Neural progenitor cell (in vitro differentiated cells): Measurements from ENCODE around the gene ADAP2. TPM values are rescaled to one million over a fixed set of nuclear protein-coding genes. Genes with fewer than 3 reads are reported as not detected.
"Not testable (repeated sequence)": the region's sequence is repeated elsewhere in the genome, so short reads cannot be mapped to it uniquely, and the experiment has no call there.

Experiments used
- DNase-seq: peaks from one replicate; pipeline ENCODE4 v3.0.0-alpha.2; 2016; ENCODE audit warnings: low spot score
- H2AFZ ChIP-seq: fragments of 200-600 bp; sonication (generic); replicated peaks from 2 replicates; pipeline ENCODE4 v1.6.1; 2016; ENCODE audit warnings: antibody characterized with exemption
- H3F3A ChIP-seq: fragments of 200-600 bp; sonication (generic); 2 replicates; pipeline ENCODE4 v1.6.1; 2016; ENCODE audit warnings: antibody characterized with exemption, low read depth
- H3K27ac ChIP-seq: fragments of 200-600 bp; sonication (generic); 2 replicates; pipeline ENCODE4 v1.5.1; 2016; ENCODE audit warnings: mild to moderate bottlenecking
- H3K27me3 ChIP-seq: fragments of 200-600 bp; sonication (generic); 2 replicates; pipeline ENCODE4 v1.6.1; 2016; ENCODE audit warnings: mild to moderate bottlenecking, moderate library complexity
- H3K36me3 ChIP-seq: fragments of 200-600 bp; sonication (generic); 2 replicates; pipeline ENCODE4 v1.5.1; 2016
- H3K4me1 ChIP-seq: fragments of 200-600 bp; sonication (generic); 2 replicates; pipeline ENCODE4 v1.6.1; 2016; ENCODE audit warnings: mixed run types
- H3K4me2 ChIP-seq: fragments of 200-600 bp; sonication (generic); 2 replicates; pipeline ENCODE4 v1.6.1; 2016
- H3K4me3 ChIP-seq: fragments of 200-600 bp; sonication (generic); 2 replicates; pipeline ENCODE4 v1.5.1; 2016
- H3K79me2 ChIP-seq: fragments of 200-600 bp; sonication (generic); 2 replicates; pipeline ENCODE4 v1.6.1; 2016; ENCODE audit warnings: low read depth
- H3K9ac ChIP-seq: fragments of 200-600 bp; sonication (generic); 2 replicates; pipeline ENCODE4 v1.6.1; 2016
- H3K9me3 ChIP-seq: fragments of 200-600 bp; sonication (generic); 2 replicates; pipeline ENCODE4 v1.5.1; 2016; ENCODE audit warnings: low read depth
- H4K20me1 ChIP-seq: fragments of 200-600 bp; sonication (generic); 2 replicates; pipeline ENCODE4 v1.6.1; 2016; ENCODE audit warnings: low read depth
- H3K27ac Mint-ChIP-seq: 3 replicates; pipeline ENCODE4 v1.8.0; 2021; ENCODE audit warnings: mixed read lengths
- H3K27me3 Mint-ChIP-seq: 2 replicates; pipeline ENCODE4 v1.8.0; 2022; ENCODE audit warnings: low read depth, mild to moderate bottlenecking, inconsistent platforms, moderate library complexity, mixed read lengths; ENCODE audit not compliant: insufficient read depth
- H3K36me3 Mint-ChIP-seq: 3 replicates; pipeline ENCODE4 v1.8.0; 2021; ENCODE audit warnings: mixed read lengths
- H3K4me1 Mint-ChIP-seq: 3 replicates; pipeline ENCODE4 v1.8.0; 2021; ENCODE audit warnings: mixed read lengths
- H3K4me3 Mint-ChIP-seq: 3 replicates; pipeline ENCODE4 v1.8.0; 2021; ENCODE audit warnings: mild to moderate bottlenecking, moderate library complexity, mixed read lengths
- H3K9me3 Mint-ChIP-seq: 3 replicates; pipeline ENCODE4 v1.8.0; 2020; ENCODE audit warnings: mixed read lengths
- EZH2 ChIP-seq: fragments of 200-600 bp; sonication (generic); IDR thresholded peaks from 2 replicates; pipeline ENCODE4 v1.6.1; 2017; ENCODE audit warnings: antibody characterized with exemption, mild to moderate bottlenecking, moderate library complexity
- EZH2phosphoT487 ChIP-seq: fragments of 200-600 bp; sonication (generic); IDR thresholded peaks from 2 replicates; pipeline ENCODE4 v1.6.1; 2017; ENCODE audit warnings: antibody characterized with exemption
- total RNA-seq: library from RNA; depleted of rRNA; stranded (reverse); fragments of >200 nt; gene quantifications from 2 replicates; pipeline ENCODE4 v1.2.3, GENCODE V29; 2015; ENCODE audit warnings: low replicate concordance
- TF ChIP-seq, protein P1 (sequence below): fragments of 200-600 bp; sonication (generic); IDR thresholded peaks from 2 replicates; pipeline ENCODE4 v1.5.1; 2017; ENCODE audit warnings: antibody characterized with exemption, mild to moderate bottlenecking

ADAP2 gene
- total RNA-seq, 1 donor from 2014 or later, result 0.99 TPM

DNA sequence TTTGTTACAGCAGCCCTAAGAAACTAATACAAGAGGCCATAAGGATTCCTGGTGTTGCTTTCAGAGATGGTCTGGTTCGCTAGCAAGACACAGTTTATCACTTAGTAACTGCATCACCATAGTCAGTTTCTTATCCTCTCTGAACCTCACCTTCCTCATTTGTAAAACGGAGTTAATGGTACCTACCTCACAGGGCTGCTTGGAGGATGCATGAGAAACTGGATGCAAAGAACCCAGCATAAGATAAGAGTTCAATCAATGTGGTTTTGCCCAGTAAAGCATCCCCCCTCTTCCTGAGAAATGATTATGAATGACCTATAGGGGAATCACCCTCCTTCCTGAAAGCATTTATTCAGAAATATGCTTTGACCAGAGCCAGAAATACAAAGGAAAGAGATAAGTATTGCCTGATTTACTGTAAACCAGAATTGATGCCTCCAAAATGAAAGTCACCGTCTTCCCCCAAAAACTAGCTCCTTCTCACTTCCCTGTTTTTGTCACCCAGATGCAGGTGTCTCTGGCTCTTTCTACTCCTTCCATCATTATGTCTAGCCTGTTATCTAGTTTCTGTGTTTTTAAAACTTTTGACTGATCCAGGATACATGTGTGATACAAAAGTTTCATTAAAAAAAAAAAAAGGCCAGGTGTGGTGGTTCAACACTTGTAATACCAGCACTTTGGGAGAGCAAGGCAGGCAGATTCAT is 12.9 kb upstream of the ADAP2 start:
- Histone ChIP-seq H3K9ac (no peak overlapping the region), H3K4me3 (no peak overlapping the region), H3K4me1 (peaks cover 8% of the 10 kb centered on the region), H3F3A (peaks cover 10% of the 10 kb centered on the region), H3K4me2 (no peak overlapping the region), H3K27me3 (no peaks in the 10 kb centered on the region), H3K36me3 (no peaks in the 10 kb centered on the region), H3K27ac (no peak overlapping the region), H3K79me2 (peaks cover 27% of the 10 kb centered on the region), H3K9me3 (no peaks in the 10 kb centered on the region), H2AFZ (no peak overlapping the region), H4K20me1 (no peaks in the 10 kb centered on the region)
- Mint-ChIP-seq H3K4me1 (peaks cover 13% of the 10 kb centered on the region), H3K36me3 (peaks cover 2% of the 10 kb centered on the region), H3K27me3 (peaks cover 3% of the 10 kb centered on the region), H3K27ac (no peak overlapping the region), H3K4me3 (peak overlapping the region; percentile 7), H3K9me3 (no peaks in the 10 kb centered on the region)
- DNase-seq, result no peak
- no peak for TF ChIP-seq EZH2phosphoT487
- TF ChIP-seq, protein P1, sequence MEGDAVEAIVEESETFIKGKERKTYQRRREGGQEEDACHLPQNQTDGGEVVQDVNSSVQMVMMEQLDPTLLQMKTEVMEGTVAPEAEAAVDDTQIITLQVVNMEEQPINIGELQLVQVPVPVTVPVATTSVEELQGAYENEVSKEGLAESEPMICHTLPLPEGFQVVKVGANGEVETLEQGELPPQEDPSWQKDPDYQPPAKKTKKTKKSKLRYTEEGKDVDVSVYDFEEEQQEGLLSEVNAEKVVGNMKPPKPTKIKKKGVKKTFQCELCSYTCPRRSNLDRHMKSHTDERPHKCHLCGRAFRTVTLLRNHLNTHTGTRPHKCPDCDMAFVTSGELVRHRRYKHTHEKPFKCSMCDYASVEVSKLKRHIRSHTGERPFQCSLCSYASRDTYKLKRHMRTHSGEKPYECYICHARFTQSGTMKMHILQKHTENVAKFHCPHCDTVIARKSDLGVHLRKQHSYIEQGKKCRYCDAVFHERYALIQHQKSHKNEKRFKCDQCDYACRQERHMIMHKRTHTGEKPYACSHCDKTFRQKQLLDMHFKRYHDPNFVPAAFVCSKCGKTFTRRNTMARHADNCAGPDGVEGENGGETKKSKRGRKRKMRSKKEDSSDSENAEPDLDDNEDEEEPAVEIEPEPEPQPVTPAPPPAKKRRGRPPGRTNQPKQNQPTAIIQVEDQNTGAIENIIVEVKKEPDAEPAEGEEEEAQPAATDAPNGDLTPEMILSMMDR, result no peak
- no peak for TF ChIP-seq EZH2

DNA sequence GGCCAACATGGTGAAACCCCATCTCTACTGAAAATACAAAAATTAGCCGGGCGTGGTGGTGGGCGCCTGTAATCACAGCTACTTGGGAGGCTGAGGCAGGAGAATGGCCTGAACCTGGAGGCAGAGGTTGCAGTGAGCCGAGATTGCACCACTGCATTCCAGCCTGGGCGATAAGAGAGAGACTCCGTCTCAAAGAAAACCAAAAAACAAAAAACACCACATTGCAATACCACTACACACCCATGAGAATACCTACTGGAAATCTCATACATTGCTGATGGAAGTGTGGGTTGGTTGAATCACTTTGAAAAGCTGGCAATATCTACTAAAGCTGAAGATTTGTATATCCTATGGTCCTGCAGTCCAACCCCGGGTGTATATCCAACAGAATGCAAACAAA is 11.6 kb upstream of the ADAP2 start:
- not testable (repeated sequence) for H2AFZ ChIP-seq, H3K9me3 Mint-ChIP-seq, H3K27me3 ChIP-seq, H3K9ac ChIP-seq, H3K36me3 ChIP-seq, H3K4me1 ChIP-seq, H3K27me3 Mint-ChIP-seq, H3K4me3 Mint-ChIP-seq, H3K36me3 Mint-ChIP-seq, DNase-seq, H4K20me1 ChIP-seq, H3K27ac ChIP-seq, H3K4me2 ChIP-seq, H3K4me3 ChIP-seq, H3K9me3 ChIP-seq, H3K27ac Mint-ChIP-seq
- peaks cover 10% of the 10 kb centered on the region for H3F3A ChIP-seq
- peaks cover 13% of the 10 kb centered on the region for H3K4me1 Mint-ChIP-seq
- peaks cover 20% of the 10 kb centered on the region for H3K79me2 ChIP-seq

DNA sequence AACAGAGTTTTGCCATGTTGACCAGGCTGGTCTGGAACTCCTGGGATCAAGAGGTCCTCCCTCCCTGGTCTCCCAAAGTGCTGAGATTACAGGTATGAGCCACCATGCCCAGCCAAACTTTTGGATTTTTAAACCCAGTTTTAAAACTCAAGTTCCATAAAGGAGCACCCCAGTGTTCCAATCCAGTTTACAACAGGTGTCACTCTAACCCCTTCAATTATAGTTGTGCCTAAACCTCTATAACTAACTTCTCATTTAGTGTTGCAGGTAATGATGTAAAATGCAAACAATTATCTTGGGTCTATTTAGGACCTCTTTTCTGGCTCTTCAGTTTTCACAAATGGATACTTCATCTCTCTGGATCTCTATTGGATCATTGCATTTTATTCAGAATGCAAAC is 7.8 kb upstream of the ADAP2 start:
- H2AFZ ChIP-seq, result no peak overlapping the region
- H3K36me3 Mint-ChIP-seq, result no peaks in the 10 kb centered on the region
- H3K4me3 ChIP-seq, result no peak overlapping the region
- H3K9ac ChIP-seq, result no peak overlapping the region
- no peaks in the 10 kb centered on the region for H3K9me3 ChIP-seq
- peaks cover 2% of the 10 kb centered on the region for H3K27me3 Mint-ChIP-seq
- H3K4me1 Mint-ChIP-seq, result no peaks in the 10 kb centered on the region
- H3K27ac Mint-ChIP-seq, result no peak overlapping the region
- no peaks in the 10 kb centered on the region for H3K36me3 ChIP-seq
- H3K4me2 ChIP-seq, result no peak overlapping the region
- H3K27ac ChIP-seq, result no peak overlapping the region
- H3K4me3 Mint-ChIP-seq, result no peak overlapping the region
- TF ChIP-seq EZH2 (no peak), EZH2phosphoT487 (no peak)
- TF ChIP-seq, protein P1, result no peak
- no peaks in the 10 kb centered on the region for H3K9me3 Mint-ChIP-seq
- H3K79me2 ChIP-seq, result no peaks in the 10 kb centered on the region
- no peak for DNase-seq
- H3F3A ChIP-seq, result no peaks in the 10 kb centered on the region
- H4K20me1 ChIP-seq, result no peaks in the 10 kb centered on the region
- H3K27me3 ChIP-seq, result peaks cover 9% of the 10 kb centered on the region
- no peaks in the 10 kb centered on the region for H3K4me1 ChIP-seq

DNA sequence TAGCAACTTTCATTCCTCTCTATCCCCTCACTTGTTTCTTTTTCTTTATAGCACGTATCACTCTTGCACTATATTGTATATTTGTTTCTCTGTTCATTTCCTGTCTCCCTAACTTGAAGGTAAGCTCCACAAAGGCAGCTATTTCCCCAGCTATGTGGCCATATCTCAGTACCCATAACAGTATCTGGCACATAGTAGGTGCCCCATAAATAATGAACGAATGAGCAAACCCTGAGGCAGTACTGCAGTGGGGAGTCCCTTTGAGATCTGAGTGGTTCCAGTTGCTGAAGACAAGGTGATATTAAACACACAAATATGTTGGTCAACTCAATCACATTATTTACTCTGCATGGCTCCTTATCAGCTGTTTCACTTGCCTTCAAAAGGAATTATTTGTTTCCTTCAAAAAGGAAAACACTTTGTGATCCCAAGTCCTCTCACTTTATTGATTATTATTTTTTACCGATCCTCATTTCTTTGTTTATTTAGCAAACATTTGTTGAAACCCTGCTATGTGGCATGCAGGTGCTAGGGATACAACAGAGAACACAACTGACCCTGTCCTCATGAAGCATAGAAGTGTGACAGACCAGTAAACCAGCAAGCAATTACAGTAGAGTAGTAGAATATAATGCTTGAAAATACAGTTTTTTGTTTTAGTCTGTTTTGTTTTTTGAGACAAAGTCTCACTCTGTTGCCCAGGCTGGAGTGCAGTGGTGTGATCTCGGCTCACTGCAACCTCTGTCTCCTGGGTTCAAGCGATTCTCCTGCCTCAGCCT is 5.7 kb upstream of the ADAP2 start:
- Histone ChIP-seq H3K4me1 (no peaks in the 10 kb centered on the region), H3F3A (peaks cover 3% of the 10 kb centered on the region), H3K36me3 (no peaks in the 10 kb centered on the region), H2AFZ (no peak overlapping the region), H3K27me3 (peaks cover 19% of the 10 kb centered on the region), H3K4me2 (no peak overlapping the region), H3K9me3 (no peaks in the 10 kb centered on the region), H3K79me2 (no peaks in the 10 kb centered on the region), H3K4me3 (no peak overlapping the region), H3K9ac (no peak overlapping the region), H3K27ac (no peak overlapping the region), H4K20me1 (no peaks in the 10 kb centered on the region)
- Mint-ChIP-seq H3K27ac (no peak overlapping the region), H3K9me3 (no peaks in the 10 kb centered on the region), H3K36me3 (no peaks in the 10 kb centered on the region), H3K4me3 (no peak overlapping the region), H3K27me3 (peaks cover 10% of the 10 kb centered on the region), H3K4me1 (peaks cover 9% of the 10 kb centered on the region)
- TF ChIP-seq EZH2phosphoT487, result no peak
- TF ChIP-seq, protein P1, result no peak
- TF ChIP-seq EZH2, result no peak
- no peak for DNase-seq
